Caco-2 (cell line): ENCODE results near the gene CORO7. TPM values are rescaled to one million over a fixed set of nuclear protein-coding genes. Genes with fewer than 3 reads are reported as not detected.

Source experiments
- BruUV-seq: library from RNA; stranded (reverse); fragments of 400-500 nt; replicated peaks from 2 replicates; lab custom pipeline; 2021; lab: Mats Ljungman, UMichigan
- CTCF ChIA-PET: fragments of 300-600 bp; sonication (Branson Sonifier 250); formaldehyde crosslinking; loops from one replicate; lab custom pipeline; 2022; ENCODE audit warnings: antibody characterized with exemption; lab: Charles Lee
- POLR2A ChIA-PET: fragments of 300-600 bp; sonication (Branson Sonifier 250); formaldehyde crosslinking; loops from one replicate; lab custom pipeline; 2022; ENCODE audit warnings: antibody characterized with exemption; lab: Charles Lee
- DNase-seq, 2 experiments: peaks; one replicate each; pipeline versions ENCODE4 v3.0.0 to v3.0.0-alpha.2; 2020 to 2022
- H3K27me3 ChIP-seq: replicated peaks from 2 replicates; pipeline ENCODE4 v1.6.0; 2011; ENCODE audit warnings: low read length; ENCODE audit not compliant: control insufficient read depth, insufficient read depth
- H3K36me3 ChIP-seq: 2 replicates; pipeline ENCODE4 v1.5.1; 2011; ENCODE audit warnings: low read length; ENCODE audit not compliant: control insufficient read depth, insufficient read depth
- H3K4me1 ChIP-seq: fragments of 250-450 bp; sonication (Bioruptor Pico); 2 replicates; pipeline ENCODE4 v1.5.1; 2020; ENCODE audit warnings: mild to moderate bottlenecking
- H3K4me3 ChIP-seq: 2 replicates; pipeline ENCODE4 v1.5.1; 2011; ENCODE audit warnings: low read depth, mild to moderate bottlenecking, control low read depth, low read length
- H3K9me3 ChIP-seq: fragments of 250-450 bp; sonication (Bioruptor Pico); 2 replicates; pipeline ENCODE4 v1.5.1; 2020; ENCODE audit warnings: mild to moderate bottlenecking, moderate library complexity
- H3K27ac Mint-ChIP-seq: one replicate; pipeline ENCODE4 v1.8.0; 2022; ENCODE audit warnings: mixed read lengths; ENCODE audit not compliant: unreplicated experiment
- H3K27me3 Mint-ChIP-seq: one replicate; pipeline ENCODE4 v1.8.0; 2022; ENCODE audit warnings: mixed read lengths; ENCODE audit not compliant: insufficient read depth, unreplicated experiment
- H3K36me3 Mint-ChIP-seq: one replicate; pipeline ENCODE4 v1.8.0; 2022; ENCODE audit warnings: mild to moderate bottlenecking, mixed read lengths; ENCODE audit not compliant: insufficient read depth, unreplicated experiment
- H3K4me1 Mint-ChIP-seq: one replicate; pipeline ENCODE4 v1.8.0; 2022; ENCODE audit warnings: low read depth, mixed read lengths; ENCODE audit not compliant: unreplicated experiment
- H3K4me3 Mint-ChIP-seq: one replicate; pipeline ENCODE4 v1.8.0; 2022; ENCODE audit warnings: mild to moderate bottlenecking, moderate library complexity, mixed read lengths; ENCODE audit not compliant: unreplicated experiment
- H3K9me3 Mint-ChIP-seq: one replicate; pipeline ENCODE4 v1.8.0; 2022; ENCODE audit warnings: mixed read lengths; ENCODE audit not compliant: unreplicated experiment
- intact Hi-C: fragments of 100-400 bp; cut with micrococcal nuclease; formaldehyde crosslinking; loops from one replicate; pipeline ENCODE4 v1.10.0; 2022; ENCODE audit not compliant: unreplicated experiment
- total RNA-seq: library from RNA; stranded (reverse); gene quantifications from 2 replicates; pipeline ENCODE4 v1.2.3, GENCODE V29; 2022
- TF ChIP-seq, protein P1 (sequence below), 2 experiments: fragments of 200-600 bp in 1 of 2; IDR thresholded peaks; 1 replicate in 1 of 2; 2 replicates in 1 of 2; pipeline versions ENCODE4 v1.5.1 to v1.8.0; 2011 to 2022; ENCODE audit warnings: antibody characterized with exemption in 1 of 2, control low read depth in 1 of 2, inconsistent platforms in 1 of 2, low read depth in 1 of 2, low read length in 1 of 2, mild to moderate bottlenecking in 1 of 2, moderate library complexity in 1 of 2; ENCODE audit not compliant: insufficient read depth in 1 of 2, severe bottlenecking in 1 of 2, unreplicated experiment in 1 of 2

The CORO7 gene
- total RNA-seq, 1 experiment from 2014 or later = 23.1 TPM

DNA sequence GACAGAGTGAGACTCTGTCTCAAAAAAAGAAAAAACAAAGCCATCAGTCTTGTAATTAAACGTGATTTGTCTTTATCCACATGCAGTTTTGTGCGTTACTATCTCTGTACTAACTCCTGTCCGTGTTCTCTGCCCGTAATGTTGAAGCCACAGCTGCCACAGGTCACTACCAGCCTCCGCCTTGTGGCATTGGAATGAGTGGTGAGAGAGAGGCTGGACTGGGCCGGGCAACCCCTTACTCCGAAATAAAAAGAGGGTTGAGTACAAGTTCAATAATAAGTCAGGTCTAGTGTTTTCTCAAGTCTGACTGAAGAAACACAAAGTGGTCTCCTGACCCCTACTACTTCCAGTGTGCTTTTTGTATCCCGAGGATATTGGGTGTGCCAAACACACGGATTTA is 14.6 kb upstream of the CORO7 start:
- H3K4me3 ChIP-seq = no peak overlapping the region
- no peaks in the 10 kb centered on the region for H3K27me3 Mint-ChIP-seq
- H3K27me3 ChIP-seq = no peaks in the 10 kb centered on the region
- TF ChIP-seq, protein P1, sequence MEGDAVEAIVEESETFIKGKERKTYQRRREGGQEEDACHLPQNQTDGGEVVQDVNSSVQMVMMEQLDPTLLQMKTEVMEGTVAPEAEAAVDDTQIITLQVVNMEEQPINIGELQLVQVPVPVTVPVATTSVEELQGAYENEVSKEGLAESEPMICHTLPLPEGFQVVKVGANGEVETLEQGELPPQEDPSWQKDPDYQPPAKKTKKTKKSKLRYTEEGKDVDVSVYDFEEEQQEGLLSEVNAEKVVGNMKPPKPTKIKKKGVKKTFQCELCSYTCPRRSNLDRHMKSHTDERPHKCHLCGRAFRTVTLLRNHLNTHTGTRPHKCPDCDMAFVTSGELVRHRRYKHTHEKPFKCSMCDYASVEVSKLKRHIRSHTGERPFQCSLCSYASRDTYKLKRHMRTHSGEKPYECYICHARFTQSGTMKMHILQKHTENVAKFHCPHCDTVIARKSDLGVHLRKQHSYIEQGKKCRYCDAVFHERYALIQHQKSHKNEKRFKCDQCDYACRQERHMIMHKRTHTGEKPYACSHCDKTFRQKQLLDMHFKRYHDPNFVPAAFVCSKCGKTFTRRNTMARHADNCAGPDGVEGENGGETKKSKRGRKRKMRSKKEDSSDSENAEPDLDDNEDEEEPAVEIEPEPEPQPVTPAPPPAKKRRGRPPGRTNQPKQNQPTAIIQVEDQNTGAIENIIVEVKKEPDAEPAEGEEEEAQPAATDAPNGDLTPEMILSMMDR (IDR thresholded peaks at IDR 0.05; ENCODE audit: insufficient read depth in 1 of 2, low read depth in 1 of 2, low read length in 1 of 2, severe bottlenecking in 1 of 2, unreplicated experiment in 1 of 2) = no peak
- no peaks in the 10 kb centered on the region for H3K9me3 ChIP-seq
- BruUV-seq = no TSS peak
- peaks cover 72% of the 10 kb centered on the region for H3K36me3 Mint-ChIP-seq
- no peak for DNase-seq
- ChIA-PET POLR2A (no interaction called here), CTCF (no interaction called here)
- intact Hi-C loops = no loop called here
- no peaks in the 10 kb centered on the region; the same call in 1 of the 2 replicates for H3K36me3 ChIP-seq
- H3K4me1 ChIP-seq = peaks cover 5% of the 10 kb centered on the region; the same call in 1 of the 2 replicates
- no peaks in the 10 kb centered on the region for H3K4me1 Mint-ChIP-seq
- no peak overlapping the region for H3K4me3 Mint-ChIP-seq
- H3K9me3 Mint-ChIP-seq = no peaks in the 10 kb centered on the region
- H3K27ac Mint-ChIP-seq = no peak overlapping the region

- Mint-ChIP-seq H3K36me3 (peaks cover 60% of the 10 kb centered on the region), H3K27me3 (no peaks in the 10 kb centered on the region), H3K4me1 (peaks cover 6% of the 10 kb centered on the region), H3K27ac (no peak overlapping the region), H3K4me3 (no peak overlapping the region), H3K9me3 (no peaks in the 10 kb centered on the region)
- Histone ChIP-seq H3K4me1 (peaks cover 9% of the 10 kb centered on the region; the same call in 1 of the 2 replicates), H3K4me3 (no peak overlapping the region), H3K9me3 (no peaks in the 10 kb centered on the region), H3K27me3 (no peaks in the 10 kb centered on the region), H3K36me3 (no peaks in the 10 kb centered on the region; the same call in 1 of the 2 replicates)
- intact Hi-C loops = loop anchor here (5.0 kb wide), 2 partner anchors 49 to 184 kb away; partner anchors contain the start of genes HMOX2 and UBALD1
- ChIA-PET POLR2A (no interaction called here), CTCF (no interaction called here)
- no peak for DNase-seq
- BruUV-seq = no TSS peak
- TF ChIP-seq, protein P1 (IDR thresholded peaks at IDR 0.05; ENCODE audit: insufficient read depth in 1 of 2, low read depth in 1 of 2, low read length in 1 of 2, severe bottlenecking in 1 of 2, unreplicated experiment in 1 of 2) = no peak
These were observed 12.1 kb upstream of the CORO7 start for GRCh38 chr16:4428500-4428899.

- TF ChIP-seq, protein P1 (IDR thresholded peaks at IDR 0.05; ENCODE audit: insufficient read depth in 1 of 2, low read depth in 1 of 2, low read length in 1 of 2, severe bottlenecking in 1 of 2, unreplicated experiment in 1 of 2) = no peak
- no peaks in the 10 kb centered on the region for H3K9me3 Mint-ChIP-seq
- intact Hi-C loops = loop anchor here (5.0 kb wide), 2 partner anchors 50 to 185 kb away; partner anchors contain the start of genes HMOX2 and UBALD1
- H3K36me3 Mint-ChIP-seq = peaks cover 47% of the 10 kb centered on the region
- TSS peak; percentile 52 for BruUV-seq
- CTCF ChIA-PET = no interaction called here
- H3K4me3 ChIP-seq = peak overlapping the region; percentile 50
- H3K4me1 ChIP-seq = peaks cover 9% of the 10 kb centered on the region; the same call in 1 of the 2 replicates
- H3K9me3 ChIP-seq = no peaks in the 10 kb centered on the region
- H3K36me3 ChIP-seq = no peaks in the 10 kb centered on the region; the same call in 1 of the 2 replicates
- DNase-seq = no peak
- peak overlapping the region; percentile 99 for H3K27ac Mint-ChIP-seq
- no peaks in the 10 kb centered on the region for H3K27me3 ChIP-seq
- POLR2A ChIA-PET = interaction anchor here (0.6 kb wide), 1 partner anchor 425 kb away, joined by 3 read pairs; no protein-coding TSS in a partner anchor
- H3K27me3 Mint-ChIP-seq = no peaks in the 10 kb centered on the region
- H3K4me3 Mint-ChIP-seq = peak overlapping the region; percentile 94
- peaks cover 6% of the 10 kb centered on the region for H3K4me1 Mint-ChIP-seq
These were observed 10.5 kb upstream of the CORO7 start for GRCh38 chr16:4426722-4427372.
